SU-DHL-6 (cell line): ENCODE measurements around the gene NEIL3.

Experiments
- H2AFZ ChIP-seq: fragments of 200-600 bp; sonication (generic); 2 replicates; pipeline ENCODE4 v1.6.1; 2014; ENCODE audit warnings: low read depth, mild to moderate bottlenecking, moderate library complexity, mixed read lengths, antibody characterized with exemption, low read length; ENCODE audit not compliant: severe bottlenecking
- H3F3A ChIP-seq: fragments of 200-600 bp; shearing (Covaris generic); 2 replicates; pipeline ENCODE4 v1.6.0; 2016; ENCODE audit warnings: antibody characterized with exemption, mild to moderate bottlenecking; ENCODE audit not compliant: insufficient read depth
- H3K27ac ChIP-seq: fragments of 200-600 bp; sonication (generic); 2 replicates; pipeline ENCODE4 v1.5.1; 2016; ENCODE audit warnings: low read depth, mild to moderate bottlenecking, low read length, moderate library complexity, mixed read lengths
- H3K27me3 ChIP-seq: fragments of 200-600 bp; sonication (generic), shearing (Covaris generic); 2 replicates; pipeline ENCODE4 v1.6.0; 2014; ENCODE audit warnings: mild to moderate bottlenecking, low read length
- H3K36me3 ChIP-seq: fragments of 200-600 bp; sonication (generic); 2 replicates; pipeline ENCODE4 v1.6.1; 2014; ENCODE audit warnings: mild to moderate bottlenecking, low read length, mixed read lengths
- H3K4me2 ChIP-seq: fragments of 300-600, 200-600 bp; shearing (Covaris generic), sonication (generic); 2 replicates; pipeline ENCODE4 v1.6.0; 2014; ENCODE audit warnings: low read length, low read depth, mild to moderate bottlenecking; ENCODE audit not compliant: poor library complexity, severe bottlenecking
- H3K4me3 ChIP-seq: fragments of 200-600 bp; sonication (generic); 2 replicates; pipeline ENCODE4 v1.5.1; 2014; ENCODE audit warnings: antibody characterized with exemption, low read length, mild to moderate bottlenecking, mixed read lengths; ENCODE audit not compliant: insufficient read depth, poor library complexity, severe bottlenecking
- H3K79me2 ChIP-seq: fragments of 200-600 bp; sonication (generic); 2 replicates; pipeline ENCODE4 v1.6.1; 2014; ENCODE audit warnings: mild to moderate bottlenecking, low read length, moderate library complexity; ENCODE audit not compliant: insufficient read depth
- H3K9ac ChIP-seq: fragments of 200-600 bp; sonication (generic); 2 replicates; pipeline ENCODE4 v1.7.0; 2014; ENCODE audit warnings: mild to moderate bottlenecking, low read length
- H3K9me2 ChIP-seq: fragments of 200-600 bp; sonication (generic); replicated peaks from 2 replicates; pipeline ENCODE4 v1.6.1; 2014; ENCODE audit warnings: low read length; ENCODE audit not compliant: insufficient read depth
- H3K9me3 ChIP-seq: fragments of 200-600 bp; sonication (generic); 2 replicates; pipeline ENCODE4 v1.6.1; 2014; ENCODE audit warnings: low read length, mixed read lengths; ENCODE audit not compliant: insufficient read depth
- H4K20me1 ChIP-seq: fragments of 200-600 bp; sonication (generic); 2 replicates; pipeline ENCODE4 v1.6.1; 2014; ENCODE audit warnings: low read depth, mild to moderate bottlenecking, antibody characterized with exemption, low read length, moderate library complexity, mixed read lengths
- EZH2phosphoT487 ChIP-seq: fragments of 200-600 bp; sonication (generic), shearing (Covaris generic); conservative IDR thresholded peaks from 2 replicates; pipeline ENCODE4 v1.6.1; 2018; ENCODE audit warnings: mild to moderate bottlenecking, antibody characterized with exemption, low read length, moderate library complexity, mixed read lengths
- TF ChIP-seq, protein P1 (sequence below): fragments of 200-600 bp; sonication (generic); IDR thresholded peaks from one replicate; pipeline ENCODE4 v1.5.1; 2017; ENCODE audit warnings: antibody characterized with exemption, mild to moderate bottlenecking, low read length, moderate library complexity; ENCODE audit not compliant: insufficient read depth, poor library complexity, severe bottlenecking

The NEIL3 gene

DNA sequence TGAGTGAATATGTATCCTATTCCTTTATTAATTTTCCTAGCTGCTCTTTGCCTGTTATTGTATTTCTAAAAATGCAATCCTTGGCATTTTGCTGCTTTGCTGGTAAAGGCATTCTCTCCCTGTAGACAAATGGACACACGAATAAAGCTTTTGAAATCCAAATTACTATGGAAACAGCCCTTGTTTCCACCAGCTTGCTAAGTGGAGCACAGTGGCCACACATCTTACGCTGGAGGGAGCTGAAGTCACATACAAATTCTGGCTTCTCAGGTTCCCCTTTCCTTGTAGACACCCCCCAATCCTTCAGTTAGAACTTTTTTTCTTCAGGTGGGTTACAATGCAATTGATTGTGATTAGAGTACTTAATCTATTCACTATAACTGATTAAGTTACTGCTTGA is 66.3 kb downstream of the NEIL3 start:
- no peak overlapping the region for H3K4me2 ChIP-seq
- no peak overlapping the region for H3K27ac ChIP-seq
- H3K9me3 ChIP-seq: no peaks in the 10 kb centered on the region
- H3K4me3 ChIP-seq: no peak overlapping the region
- H4K20me1 ChIP-seq: 0 out of 2 replicates have a peak, but pooled peaks cover 4% of the 10 kb centered on the region
- no peaks in the 10 kb centered on the region for H3K36me3 ChIP-seq
- no peaks in the 10 kb centered on the region for H3K79me2 ChIP-seq
- H3K9me2 ChIP-seq: no peaks in the 10 kb centered on the region
- TF ChIP-seq, protein P1, sequence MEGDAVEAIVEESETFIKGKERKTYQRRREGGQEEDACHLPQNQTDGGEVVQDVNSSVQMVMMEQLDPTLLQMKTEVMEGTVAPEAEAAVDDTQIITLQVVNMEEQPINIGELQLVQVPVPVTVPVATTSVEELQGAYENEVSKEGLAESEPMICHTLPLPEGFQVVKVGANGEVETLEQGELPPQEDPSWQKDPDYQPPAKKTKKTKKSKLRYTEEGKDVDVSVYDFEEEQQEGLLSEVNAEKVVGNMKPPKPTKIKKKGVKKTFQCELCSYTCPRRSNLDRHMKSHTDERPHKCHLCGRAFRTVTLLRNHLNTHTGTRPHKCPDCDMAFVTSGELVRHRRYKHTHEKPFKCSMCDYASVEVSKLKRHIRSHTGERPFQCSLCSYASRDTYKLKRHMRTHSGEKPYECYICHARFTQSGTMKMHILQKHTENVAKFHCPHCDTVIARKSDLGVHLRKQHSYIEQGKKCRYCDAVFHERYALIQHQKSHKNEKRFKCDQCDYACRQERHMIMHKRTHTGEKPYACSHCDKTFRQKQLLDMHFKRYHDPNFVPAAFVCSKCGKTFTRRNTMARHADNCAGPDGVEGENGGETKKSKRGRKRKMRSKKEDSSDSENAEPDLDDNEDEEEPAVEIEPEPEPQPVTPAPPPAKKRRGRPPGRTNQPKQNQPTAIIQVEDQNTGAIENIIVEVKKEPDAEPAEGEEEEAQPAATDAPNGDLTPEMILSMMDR: no peak
- no peak for TF ChIP-seq EZH2phosphoT487
- no peak overlapping the region for H2AFZ ChIP-seq
- H3K9ac ChIP-seq: no peak overlapping the region
- no peaks in the 10 kb centered on the region for H3K27me3 ChIP-seq
- peaks cover 7% of the 10 kb centered on the region; the same call in 1 of the 2 replicates for H3F3A ChIP-seq

DNA sequence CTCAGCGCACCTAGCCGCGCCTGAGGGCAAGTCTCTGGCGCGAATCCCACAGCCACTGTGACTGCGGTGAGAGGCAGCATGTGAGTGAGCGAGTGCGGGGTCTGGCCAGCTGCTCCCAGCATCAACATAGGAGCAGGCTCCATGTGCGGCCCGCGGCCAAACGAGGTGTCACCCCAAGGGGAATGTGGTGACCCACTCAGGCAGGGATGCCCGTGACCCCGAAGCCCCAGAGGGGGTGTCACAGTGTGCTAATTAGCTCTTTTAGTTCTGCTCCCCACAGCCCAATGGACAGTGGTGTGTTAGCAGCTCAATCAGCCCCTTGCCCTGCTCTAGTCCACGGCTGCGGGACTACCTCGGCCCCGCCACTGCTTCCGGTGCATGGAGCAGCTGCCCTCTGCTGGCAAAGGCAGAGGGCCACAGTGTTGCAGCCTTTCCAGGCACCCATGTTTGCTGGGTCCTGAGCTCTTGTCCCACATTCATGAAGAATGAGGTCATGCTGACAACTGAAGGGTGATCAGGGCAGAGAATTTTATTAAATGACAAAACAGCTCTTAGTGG is 71.1 kb downstream of the NEIL3 start:
- no peak for TF ChIP-seq EZH2phosphoT487
- TF ChIP-seq, protein P1: no peak
- Histone ChIP-seq H3K9ac (no peak overlapping the region), H3K9me2 (no peaks in the 10 kb centered on the region), H3K27me3 (no peaks in the 10 kb centered on the region), H3K79me2 (no peaks in the 10 kb centered on the region), H2AFZ (no peak overlapping the region), H3K4me2 (no peak overlapping the region), H3K27ac (no peak overlapping the region), H4K20me1 (no peaks in the 10 kb centered on the region), H3F3A (no peaks in the 10 kb centered on the region), H3K4me3 (no peak overlapping the region), H3K9me3 (no peaks in the 10 kb centered on the region), H3K36me3 (no peaks in the 10 kb centered on the region)

DNA sequence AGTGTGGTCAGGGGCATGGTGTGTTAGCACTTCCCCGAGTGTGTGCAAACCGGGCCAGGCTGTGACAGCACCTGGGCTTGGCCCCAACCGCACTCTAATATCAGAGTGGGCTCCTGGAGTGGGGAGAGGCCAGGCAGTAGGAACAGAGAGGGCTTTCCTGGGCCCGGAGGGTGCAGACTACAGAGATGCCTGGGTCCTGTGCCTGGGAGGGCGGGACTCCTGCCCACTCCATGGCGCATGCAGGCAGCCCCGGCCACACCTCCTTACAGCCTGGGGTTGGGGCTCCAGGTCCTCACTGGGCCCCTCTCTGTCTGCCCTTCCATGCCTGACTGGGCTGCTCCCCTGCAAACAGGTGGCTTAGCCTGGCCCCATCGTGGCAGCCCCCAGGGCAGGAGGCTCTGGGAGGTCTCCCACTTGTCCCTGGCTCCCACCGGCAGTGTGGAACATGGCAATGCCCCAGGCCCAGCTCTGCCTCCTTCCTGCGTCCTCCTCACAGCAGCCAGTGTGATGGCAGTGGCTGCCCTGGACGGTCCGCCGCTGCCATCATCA is 72.2 kb downstream of the NEIL3 start:
- Histone ChIP-seq H3K4me2 (no peak overlapping the region), H4K20me1 (no peaks in the 10 kb centered on the region), H3K9me2 (no peaks in the 10 kb centered on the region), H3K4me3 (no peak overlapping the region), H3K9me3 (no peaks in the 10 kb centered on the region), H3K79me2 (no peaks in the 10 kb centered on the region), H3K36me3 (no peaks in the 10 kb centered on the region), H3K27me3 (no peaks in the 10 kb centered on the region), H3K9ac (no peak overlapping the region), H3K27ac (no peak overlapping the region), H2AFZ (no peak overlapping the region), H3F3A (no peaks in the 10 kb centered on the region)
- no peak for TF ChIP-seq EZH2phosphoT487
- TF ChIP-seq, protein P1: no peak
